ENCODE measurements around the gene TECR. TPM values are rescaled to one million over a fixed set of nuclear protein-coding genes. Genes with fewer than 3 reads are reported as not detected.

TECR gene
- total RNA-seq, 4 donors from 2014 or later, result 111 to 176 (median 150) TPM

- H3K9me3 ChIP-seq, result no peaks in the 10 kb centered on the region
- DNase-seq (ENCODE audit: low spot score in 2 of 2), result no peak
- H3K4me1 ChIP-seq, result peaks cover 44% of the 10 kb centered on the region
- H3K4me3 ChIP-seq, result no peak overlapping the region
- no peaks in the 10 kb centered on the region for H3K27me3 ChIP-seq
- H3K27ac ChIP-seq, result no peak overlapping the region
- WGBS, result 86% methylated on average over 29 of the region's 31 CpGs
- no peak for TF ChIP-seq POLR2A (IDR thresholded peaks at IDR 0.05)
- TF ChIP-seq, protein P1, sequence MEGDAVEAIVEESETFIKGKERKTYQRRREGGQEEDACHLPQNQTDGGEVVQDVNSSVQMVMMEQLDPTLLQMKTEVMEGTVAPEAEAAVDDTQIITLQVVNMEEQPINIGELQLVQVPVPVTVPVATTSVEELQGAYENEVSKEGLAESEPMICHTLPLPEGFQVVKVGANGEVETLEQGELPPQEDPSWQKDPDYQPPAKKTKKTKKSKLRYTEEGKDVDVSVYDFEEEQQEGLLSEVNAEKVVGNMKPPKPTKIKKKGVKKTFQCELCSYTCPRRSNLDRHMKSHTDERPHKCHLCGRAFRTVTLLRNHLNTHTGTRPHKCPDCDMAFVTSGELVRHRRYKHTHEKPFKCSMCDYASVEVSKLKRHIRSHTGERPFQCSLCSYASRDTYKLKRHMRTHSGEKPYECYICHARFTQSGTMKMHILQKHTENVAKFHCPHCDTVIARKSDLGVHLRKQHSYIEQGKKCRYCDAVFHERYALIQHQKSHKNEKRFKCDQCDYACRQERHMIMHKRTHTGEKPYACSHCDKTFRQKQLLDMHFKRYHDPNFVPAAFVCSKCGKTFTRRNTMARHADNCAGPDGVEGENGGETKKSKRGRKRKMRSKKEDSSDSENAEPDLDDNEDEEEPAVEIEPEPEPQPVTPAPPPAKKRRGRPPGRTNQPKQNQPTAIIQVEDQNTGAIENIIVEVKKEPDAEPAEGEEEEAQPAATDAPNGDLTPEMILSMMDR (IDR thresholded peaks at IDR 0.05), result no peak
- TF ChIP-seq POLR2AphosphoS5 (IDR thresholded peaks at IDR 0.05), result no peak
- no peak for TF ChIP-seq EP300 (IDR thresholded peaks at IDR 0.05)
- peaks cover 35% of the 10 kb centered on the region for H3K36me3 ChIP-seq
Observed at GRCh38 chr19:14565765-14566711, 36.6 kb downstream of the TECR start.

DNA sequence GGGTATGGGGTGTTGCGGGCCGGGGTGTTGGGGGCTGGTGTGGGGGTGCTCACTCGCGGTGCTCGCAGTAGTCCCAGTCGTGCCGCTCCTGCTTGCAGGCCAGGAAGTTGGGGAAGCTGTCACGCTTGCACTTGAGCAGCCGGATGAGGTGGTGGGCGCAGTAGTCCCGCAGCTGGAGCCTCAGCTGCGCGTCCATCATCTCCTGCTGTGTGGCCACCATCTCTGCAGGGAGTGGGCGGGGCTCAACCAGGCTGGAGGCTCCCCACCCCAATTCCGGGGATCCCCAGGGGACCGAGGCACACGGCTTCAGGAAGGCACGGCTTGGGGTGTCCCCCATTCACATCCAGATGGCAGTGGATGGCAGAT lies 37.3 kb downstream of the TECR start:
- Histone ChIP-seq H3K9me3 (no peaks in the 10 kb centered on the region), H3K4me3 (no peak overlapping the region), H3K27me3 (no peaks in the 10 kb centered on the region), H3K36me3 (peaks cover 35% of the 10 kb centered on the region), H3K4me1 (peaks cover 42% of the 10 kb centered on the region), H3K27ac (no peak overlapping the region)
- TF ChIP-seq EP300 (IDR thresholded peaks at IDR 0.05) (no peak), POLR2A (IDR thresholded peaks at IDR 0.05) (no peak), POLR2AphosphoS5 (IDR thresholded peaks at IDR 0.05) (no peak)
- TF ChIP-seq, protein P1 (IDR thresholded peaks at IDR 0.05), result no peak
- WGBS, result 73% methylated on average over 10 of the region's 18 CpGs
- no peak for DNase-seq (ENCODE audit: low spot score in 2 of 2)

GRCh38 chr19:14567079-14567478 lies 37.7 kb downstream of the TECR start:
- H3K4me1 ChIP-seq, result peaks cover 39% of the 10 kb centered on the region
- WGBS, result 83% methylated on average over 11 of the region's 11 CpGs
- TF ChIP-seq POLR2A (IDR thresholded peaks at IDR 0.05), result no peak
- TF ChIP-seq POLR2AphosphoS5 (IDR thresholded peaks at IDR 0.05), result no peak
- TF ChIP-seq EP300 (IDR thresholded peaks at IDR 0.05), result no peak
- TF ChIP-seq, protein P1 (IDR thresholded peaks at IDR 0.05), result no peak
- H3K9me3 ChIP-seq, result no peaks in the 10 kb centered on the region
- H3K27me3 ChIP-seq, result no peaks in the 10 kb centered on the region
- no peak overlapping the region for H3K27ac ChIP-seq
- H3K4me3 ChIP-seq, result no peak overlapping the region
- H3K36me3 ChIP-seq, result peaks cover 35% of the 10 kb centered on the region
- DNase-seq (ENCODE audit: low spot score in 2 of 2), result no peak

- Histone ChIP-seq H3K4me1 (peaks cover 25% of the 10 kb centered on the region), H3K36me3 (peaks cover 15% of the 10 kb centered on the region), H3K27me3 (no peaks in the 10 kb centered on the region), H3K4me3 (peak overlapping the region; percentile 73), H3K9me3 (no peaks in the 10 kb centered on the region), H3K27ac (peak overlapping the region; percentile 83)
- 49% methylated on average over 21 of the region's 22 CpGs for WGBS
- TF ChIP-seq EP300 (IDR thresholded peaks at IDR 0.05), result no peak
- TF ChIP-seq POLR2A (IDR thresholded peaks at IDR 0.05), result no peak
- TF ChIP-seq, protein P1 (IDR thresholded peaks at IDR 0.05), result no peak
- no peak for TF ChIP-seq POLR2AphosphoS5 (IDR thresholded peaks at IDR 0.05)
- no peak for DNase-seq (ENCODE audit: low spot score in 2 of 2)
Observed at GRCh38 chr19:14570864-14571527, 41.6 kb downstream of the TECR start.

All from suprapubic skin (tissue), 4 donors.